CD8-positive, alpha-beta memory T cell (primary cell): ENCODE measurements around the gene ANKRD29. TPM values are rescaled to one million over a fixed set of nuclear protein-coding genes. Genes with fewer than 3 reads are reported as not detected.

Experiments used
- CTCF ChIA-PET: fragments of 350-600 bp; sonication (Branson Sonifier 250); formaldehyde crosslinking; loops from one replicate; lab custom pipeline; 2021; ENCODE audit warnings: antibody characterized with exemption; lab: Charles Lee
- POLR2A ChIA-PET: fragments of 350-600 bp; sonication (Branson Sonifier 250); formaldehyde crosslinking; loops from one replicate; lab custom pipeline; 2021; ENCODE audit warnings: antibody characterized with exemption; lab: Charles Lee
- DNase-seq, 5 donors: peaks; one replicate each; pipeline versions ENCODE4 v3.0.0 to v3.0.0-alpha.2; 2020 to 2022; ENCODE audit warnings: mixed read lengths in 1 of 5
- H3K27ac ChIP-seq: one replicate; pipeline ENCODE4 v1.7.0; 2013; ENCODE audit warnings: low read depth, mild to moderate bottlenecking, low read length, moderate library complexity
- H3K27me3 ChIP-seq: 2 replicates; pipeline ENCODE4 v1.7.0; 2013; ENCODE audit warnings: low read length, mild to moderate bottlenecking; ENCODE audit not compliant: insufficient read depth, poor library complexity, severe bottlenecking
- H3K36me3 ChIP-seq: 2 replicates; pipeline ENCODE4 v1.7.0; 2013; ENCODE audit warnings: mild to moderate bottlenecking, low read length, moderate library complexity; ENCODE audit not compliant: insufficient read depth
- H3K4me1 ChIP-seq: 2 replicates; pipeline ENCODE4 v1.7.0; 2013; ENCODE audit warnings: mild to moderate bottlenecking, low read length, moderate library complexity; ENCODE audit not compliant: insufficient read depth
- H3K4me3 ChIP-seq: 2 replicates; pipeline ENCODE4 v1.7.0; 2013; ENCODE audit warnings: mild to moderate bottlenecking, low read length
- H3K9me3 ChIP-seq: 2 replicates; pipeline ENCODE4 v1.7.0; 2013; ENCODE audit warnings: mild to moderate bottlenecking, low read length
- H3K27ac Mint-ChIP-seq, 8 donors: one replicate each; pipeline ENCODE4 v1.8.0; 2020 to 2021; ENCODE audit warnings: mixed read lengths in 8 of 8, mild to moderate bottlenecking in 6 of 8, inconsistent platforms in 3 of 8, moderate library complexity in 3 of 8
- H3K27me3 Mint-ChIP-seq, 2 donors: one replicate each; pipeline ENCODE4 v1.8.0; 2020 to 2021; ENCODE audit warnings: mixed read lengths in 2 of 2, mild to moderate bottlenecking in 1 of 2, moderate library complexity in 1 of 2
- H3K36me3 Mint-ChIP-seq, 3 donors: one replicate each; pipeline ENCODE4 v1.8.0; 2020 to 2021; ENCODE audit warnings: mixed read lengths in 3 of 3, inconsistent platforms in 1 of 3, mild to moderate bottlenecking in 1 of 3
- H3K4me1 Mint-ChIP-seq, 3 donors: one replicate each; pipeline ENCODE4 v1.8.0; 2020 to 2021; ENCODE audit warnings: mixed read lengths in 3 of 3, inconsistent platforms in 1 of 3, mild to moderate bottlenecking in 1 of 3
- H3K4me3 Mint-ChIP-seq, 7 donors: one replicate each; pipeline ENCODE4 v1.8.0; 2020 to 2021; ENCODE audit warnings: mixed read lengths in 7 of 7, mild to moderate bottlenecking in 6 of 7, moderate library complexity in 4 of 7, inconsistent platforms in 2 of 7
- H3K9me3 Mint-ChIP-seq, 5 donors: one replicate each; pipeline ENCODE4 v1.8.0; 2020 to 2022; ENCODE audit warnings: mixed read lengths in 5 of 5, mild to moderate bottlenecking in 3 of 5, moderate library complexity in 2 of 5, inconsistent platforms in 1 of 5
- polyA plus RNA-seq: library from polyadenylated mRNA; unstranded; fragments of 300-500 nt; fragmentation: Illumina TruSeq; gene quantifications from one replicate; pipeline ENCODE4 v1.2.3, GENCODE V29; 2021
- total RNA-seq, 2 experiments: library from RNA; stranded (reverse); gene quantifications; one replicate each; pipeline ENCODE4 v1.2.3, GENCODE V29; 2021

Gene ANKRD29
- total and polyA plus RNA-seq, 3 experiments from 2014 or later: not detected

DNA sequence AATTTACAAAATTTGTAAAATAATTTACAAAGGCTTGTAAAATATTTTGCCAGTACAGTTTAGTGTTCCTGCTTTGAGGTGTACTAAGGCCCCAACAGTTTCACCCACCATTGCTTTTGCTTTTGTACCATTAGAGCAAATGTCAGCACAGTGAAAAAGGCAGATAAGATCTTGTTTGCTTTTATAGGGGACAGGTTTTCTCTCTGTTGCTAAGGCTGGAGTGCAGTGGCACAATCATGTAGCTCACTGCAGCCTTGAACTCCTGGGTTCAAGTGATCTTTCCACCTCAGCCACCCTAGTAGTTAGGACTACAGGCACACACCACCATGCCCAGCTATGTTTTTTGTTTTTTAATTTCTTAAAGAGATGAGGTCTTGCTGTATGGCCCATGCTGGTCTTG, 56.8 kb downstream of the ANKRD29 start:
- no peak overlapping the region for H3K4me3 ChIP-seq
- H3K4me3 Mint-ChIP-seq: no peak overlapping the region
- no peaks in the 10 kb centered on the region for H3K4me1 Mint-ChIP-seq
- ChIA-PET CTCF (no interaction called here), POLR2A (no interaction called here)
- no peaks in the 10 kb centered on the region for H3K4me1 ChIP-seq
- peaks cover 2 to 10% of the 10 kb centered on the region in 2 donors for H3K27me3 Mint-ChIP-seq
- no peak overlapping the region for H3K27ac ChIP-seq
- H3K27ac Mint-ChIP-seq: no peak overlapping the region
- no peaks in the 10 kb centered on the region for H3K9me3 ChIP-seq
- no peaks in the 10 kb centered on the region for H3K27me3 ChIP-seq
- H3K9me3 Mint-ChIP-seq: no peaks in the 10 kb centered on the region
- H3K36me3 Mint-ChIP-seq: peaks cover 0 to 4% (median 0%) of the 10 kb centered on the region in 3 donors
- no peaks in the 10 kb centered on the region for H3K36me3 ChIP-seq
- no peak for DNase-seq

DNA sequence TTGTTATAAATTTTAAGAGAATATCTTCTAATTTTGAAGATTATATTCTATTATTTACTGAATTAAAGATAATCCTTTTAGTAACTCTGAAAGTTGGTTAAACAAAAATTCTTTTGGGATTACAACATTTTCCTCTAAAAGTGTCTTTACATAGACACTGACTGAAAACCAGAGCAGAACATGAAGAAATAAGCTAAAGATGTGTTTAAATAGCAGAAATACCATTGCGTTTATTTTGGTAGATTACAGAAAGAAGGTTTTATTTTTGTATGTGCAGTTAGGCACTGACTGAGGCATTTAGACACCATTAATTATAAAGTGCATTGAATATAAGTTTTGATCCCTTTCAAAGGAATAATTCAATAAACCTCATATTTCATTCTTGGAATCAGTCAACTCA, 62.9 kb downstream of the ANKRD29 start:
- POLR2A ChIA-PET: no interaction called here
- Mint-ChIP-seq H3K9me3 (no peaks in the 10 kb centered on the region), H3K36me3 (no peaks in the 10 kb centered on the region), H3K27ac (no peak overlapping the region), H3K4me3 (no peak overlapping the region), H3K27me3 (peaks cover 0 to 5% of the 10 kb centered on the region in 2 donors), H3K4me1 (no peaks in the 10 kb centered on the region)
- no peak overlapping the region for H3K27ac ChIP-seq
- no peak overlapping the region for H3K4me3 ChIP-seq
- no peak for DNase-seq
- no peaks in the 10 kb centered on the region for H3K4me1 ChIP-seq
- H3K27me3 ChIP-seq: peaks cover 3% of the 10 kb centered on the region
- no peaks in the 10 kb centered on the region for H3K9me3 ChIP-seq
- H3K36me3 ChIP-seq: no peaks in the 10 kb centered on the region
- CTCF ChIA-PET: interaction anchor here (2.7 kb wide), 1 partner anchor 84 kb away, joined by 9 read pairs; no protein-coding TSS in a partner anchor

DNA sequence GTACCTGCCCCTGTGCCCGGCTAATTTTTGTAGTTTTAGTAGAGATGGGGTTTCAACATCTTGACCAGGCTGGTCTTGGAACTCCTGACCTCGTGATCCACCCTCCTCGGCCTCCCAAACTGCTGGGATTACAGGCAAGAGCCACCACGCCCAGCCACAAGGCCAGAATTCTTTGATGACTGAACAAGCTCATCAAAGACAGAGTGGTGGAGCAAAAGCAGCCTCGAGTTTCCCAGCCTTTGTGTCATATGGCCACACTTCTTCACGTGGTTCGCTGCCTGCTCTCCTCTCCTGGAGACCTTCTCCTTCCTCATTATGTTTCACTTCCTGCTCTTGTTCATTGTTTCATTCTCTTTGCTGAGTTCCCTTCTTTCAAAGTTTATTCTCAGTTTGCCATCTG, 66.5 kb downstream of the ANKRD29 start:
- Mint-ChIP-seq H3K4me1 (no peaks in the 10 kb centered on the region), H3K27ac (peak overlapping the region in 1 of 8 donors; percentile 13), H3K4me3 (no peak overlapping the region), H3K36me3 (no peaks in the 10 kb centered on the region), H3K9me3 (no peaks in the 10 kb centered on the region), H3K27me3 (peaks cover 0 to 11% of the 10 kb centered on the region in 2 donors)
- CTCF ChIA-PET: interaction anchor here (1.4 kb wide), 1 partner anchor 80 kb away, joined by 3 read pairs; no protein-coding TSS in a partner anchor
- Histone ChIP-seq H3K27ac (no peak overlapping the region), H3K9me3 (no peaks in the 10 kb centered on the region), H3K36me3 (no peaks in the 10 kb centered on the region), H3K27me3 (peaks cover 3% of the 10 kb centered on the region), H3K4me3 (no peak overlapping the region), H3K4me1 (no peaks in the 10 kb centered on the region)
- no peak for DNase-seq
- POLR2A ChIA-PET: no interaction called here

DNA sequence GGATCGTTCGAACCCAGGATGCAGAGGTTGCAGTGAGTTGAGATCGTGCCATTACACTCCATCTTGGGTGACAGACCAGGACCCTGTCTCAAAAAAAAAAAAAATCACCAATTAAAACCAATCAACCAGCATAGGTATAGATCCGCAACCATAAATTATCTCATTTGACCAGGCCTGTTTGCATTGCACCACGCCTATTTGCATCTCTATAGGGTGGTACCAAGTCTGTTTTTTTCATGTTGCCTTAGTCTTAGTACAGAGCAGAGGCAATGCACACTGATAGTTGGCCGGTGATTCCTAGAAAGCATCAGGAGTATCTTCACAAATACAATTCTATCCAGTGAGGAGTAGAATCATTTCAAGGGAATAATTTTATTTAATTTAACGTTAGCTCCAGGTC, 67.1 kb downstream of the ANKRD29 start:
- no peaks in the 10 kb centered on the region for H3K36me3 Mint-ChIP-seq
- CTCF ChIA-PET: interaction anchor here (1.4 kb wide), 1 partner anchor 79 kb away, joined by 3 read pairs; no protein-coding TSS in a partner anchor
- no peak overlapping the region for H3K27ac Mint-ChIP-seq
- H3K27ac ChIP-seq: no peak overlapping the region
- no peaks in the 10 kb centered on the region for H3K9me3 ChIP-seq
- H3K4me3 Mint-ChIP-seq: no peak overlapping the region
- POLR2A ChIA-PET: no interaction called here
- peaks cover 3% of the 10 kb centered on the region for H3K27me3 ChIP-seq
- H3K27me3 Mint-ChIP-seq: peaks cover 0 to 11% of the 10 kb centered on the region in 2 donors
- H3K4me3 ChIP-seq: no peak overlapping the region
- DNase-seq: no peak
- no peaks in the 10 kb centered on the region for H3K36me3 ChIP-seq
- H3K4me1 ChIP-seq: no peaks in the 10 kb centered on the region
- no peaks in the 10 kb centered on the region for H3K4me1 Mint-ChIP-seq
- H3K9me3 Mint-ChIP-seq: no peaks in the 10 kb centered on the region

DNA sequence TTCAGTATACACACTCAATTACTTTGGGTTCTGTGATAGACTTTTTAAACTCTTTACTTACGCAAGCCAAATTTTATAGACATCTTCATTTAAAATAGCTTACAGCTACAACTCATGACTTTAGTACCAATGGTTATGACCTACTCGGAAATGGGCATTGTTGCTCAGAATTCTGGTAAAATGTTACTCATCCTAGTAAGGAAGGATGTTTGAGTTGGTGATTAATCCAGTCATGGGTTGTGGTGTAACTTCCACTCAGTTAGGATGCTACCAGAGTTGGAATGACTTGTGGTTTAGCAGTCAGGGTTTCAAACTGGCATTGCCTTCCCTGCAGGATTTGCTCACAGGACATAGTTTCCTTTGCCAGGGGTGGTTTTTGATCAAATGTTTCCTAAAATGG, 69.0 kb downstream of the ANKRD29 start:
- CTCF ChIA-PET: no interaction called here
- peak overlapping the region in 1 of 7 donors; percentile 68 for H3K4me3 Mint-ChIP-seq

DNA sequence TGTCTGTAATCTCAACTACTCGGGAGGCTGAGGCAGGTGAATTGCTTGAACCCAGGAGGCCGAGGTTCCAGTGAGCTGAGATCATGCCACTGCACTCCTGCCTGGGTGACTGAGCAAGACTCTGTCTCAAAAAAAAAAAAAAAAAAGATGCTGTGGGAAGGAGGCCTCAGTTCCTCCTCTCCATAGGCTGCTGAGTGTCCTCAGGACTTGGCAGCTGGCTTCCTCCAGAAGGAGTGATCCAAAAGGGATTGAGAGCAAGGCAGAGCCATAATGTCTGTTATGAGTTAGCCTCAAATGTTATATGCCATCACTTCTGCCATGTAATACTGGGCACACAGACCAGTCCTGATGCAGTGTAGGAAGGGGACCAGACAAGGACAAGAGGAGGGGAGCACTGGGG, 69.8 kb downstream of the ANKRD29 start:
- Mint-ChIP-seq H3K9me3 (no peaks in the 10 kb centered on the region), H3K36me3 (no peaks in the 10 kb centered on the region), H3K4me1 (no peaks in the 10 kb centered on the region), H3K27me3 (peaks cover 2 to 11% of the 10 kb centered on the region in 2 donors), H3K4me3 (peak overlapping the region in 1 of 7 donors; percentile 68), H3K27ac (no peak overlapping the region)
- no peak overlapping the region for H3K4me3 ChIP-seq
- H3K36me3 ChIP-seq: no peaks in the 10 kb centered on the region
- no peaks in the 10 kb centered on the region for H3K27me3 ChIP-seq
- POLR2A ChIA-PET: no interaction called here
- H3K4me1 ChIP-seq: no peaks in the 10 kb centered on the region
- H3K9me3 ChIP-seq: no peaks in the 10 kb centered on the region
- DNase-seq: no peak
- CTCF ChIA-PET: no interaction called here
- no peak overlapping the region for H3K27ac ChIP-seq

More for the DNA sequence above, 69.0 kb downstream of the ANKRD29 start:
- no peak overlapping the region for H3K4me3 ChIP-seq
- peaks cover 3% of the 10 kb centered on the region for H3K27me3 ChIP-seq
- no peaks in the 10 kb centered on the region for H3K36me3 Mint-ChIP-seq
- no peaks in the 10 kb centered on the region for H3K36me3 ChIP-seq
- no peaks in the 10 kb centered on the region for H3K4me1 Mint-ChIP-seq
- H3K27ac ChIP-seq: no peak overlapping the region
- no peaks in the 10 kb centered on the region for H3K4me1 ChIP-seq
- H3K9me3 Mint-ChIP-seq: no peaks in the 10 kb centered on the region
- POLR2A ChIA-PET: no interaction called here
- no peak overlapping the region for H3K27ac Mint-ChIP-seq
- no peaks in the 10 kb centered on the region for H3K9me3 ChIP-seq
- H3K27me3 Mint-ChIP-seq: peaks cover 0 to 11% of the 10 kb centered on the region in 2 donors
- DNase-seq: no peak

DNA sequence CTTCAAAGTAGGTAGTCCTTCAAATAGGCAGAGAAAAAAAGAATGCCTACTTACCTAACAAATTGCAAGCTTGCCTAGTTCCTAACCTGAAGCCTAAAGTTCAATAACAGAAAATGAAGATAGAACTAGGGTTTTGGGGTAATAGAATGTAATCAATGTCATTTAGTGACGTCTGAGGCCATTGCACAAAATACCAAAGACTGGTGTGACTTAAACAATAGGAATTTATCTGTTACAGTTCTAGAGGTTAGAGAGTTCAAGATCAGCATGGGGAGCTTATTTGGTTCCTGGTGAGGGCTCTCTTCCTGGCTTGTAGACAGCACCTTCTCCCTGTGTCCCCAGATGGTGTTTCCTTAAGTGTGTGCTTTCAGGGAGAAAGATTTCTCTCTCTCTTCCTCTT, 71.7 kb downstream of the ANKRD29 start:
- no peak overlapping the region for H3K4me3 ChIP-seq
- POLR2A ChIA-PET: no interaction called here
- Mint-ChIP-seq H3K27me3 (peaks cover 3 to 11% of the 10 kb centered on the region in 2 donors), H3K36me3 (peaks cover 0 to 4% (median 0%) of the 10 kb centered on the region in 3 donors), H3K4me1 (peaks cover 5 to 8% (median 7%) of the 10 kb centered on the region in 3 donors), H3K27ac (peak overlapping the region in 1 of 8 donors; percentile 60), H3K9me3 (no peaks in the 10 kb centered on the region), H3K4me3 (peak overlapping the region in 1 of 7 donors; percentile 43)
- H3K36me3 ChIP-seq: no peaks in the 10 kb centered on the region
- H3K27ac ChIP-seq: no peak overlapping the region
- H3K9me3 ChIP-seq: no peaks in the 10 kb centered on the region
- no peak for DNase-seq
- CTCF ChIA-PET: interaction anchor here (0.9 to 2.6 kb wide), 5 partner anchors 9 to 92 kb away, joined by 3 to 6 read pairs (median 4); no protein-coding TSS in a partner anchor
- H3K4me1 ChIP-seq: peaks cover 6% of the 10 kb centered on the region
- H3K27me3 ChIP-seq: no peaks in the 10 kb centered on the region

DNA sequence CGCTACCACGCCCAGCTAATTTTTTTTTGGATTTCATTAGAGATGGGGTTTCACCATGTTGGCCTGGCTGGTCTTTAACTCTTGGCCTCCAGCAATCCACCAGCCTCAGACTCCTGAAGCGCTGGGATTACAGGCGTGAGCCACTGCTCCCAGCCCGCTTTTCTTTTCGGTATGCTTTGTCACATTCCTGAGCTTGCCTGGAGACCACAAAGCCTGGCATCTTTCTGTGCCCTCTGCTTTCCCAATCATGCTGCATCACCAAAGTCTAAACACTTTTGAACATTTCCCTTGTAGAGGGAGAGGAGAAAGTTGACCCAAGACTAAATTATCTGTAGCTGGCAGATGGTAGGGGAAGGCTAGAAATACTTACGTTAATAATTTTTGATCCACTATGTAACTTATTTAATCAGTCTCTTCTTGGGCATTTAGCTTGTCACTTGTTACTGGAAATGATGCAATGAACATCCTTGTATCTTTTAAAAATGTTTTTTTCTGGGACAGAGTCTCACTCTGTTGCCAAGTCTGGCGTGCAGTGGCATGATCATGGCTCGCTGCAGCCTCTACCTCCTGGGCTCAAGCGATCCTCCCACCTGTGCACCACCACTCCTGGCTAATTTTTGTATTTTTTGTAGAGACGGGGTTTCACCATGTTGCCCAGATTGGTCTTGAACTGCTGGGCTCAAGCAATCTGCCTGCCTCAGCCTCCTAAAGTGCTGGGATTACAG, 73.7 kb downstream of the ANKRD29 start:
- DNase-seq: no peak
- Histone ChIP-seq H3K27me3 (no peaks in the 10 kb centered on the region), H3K27ac (no peak overlapping the region), H3K4me3 (no peak overlapping the region), H3K9me3 (no peaks in the 10 kb centered on the region), H3K36me3 (no peaks in the 10 kb centered on the region), H3K4me1 (peaks cover 18% of the 10 kb centered on the region)
- peaks cover 3 to 7% of the 10 kb centered on the region in 2 donors for H3K27me3 Mint-ChIP-seq
- ChIA-PET POLR2A (interaction anchor here (0.7 kb wide), 1 partner anchor 114 kb away, joined by 3 read pairs; no protein-coding TSS in a partner anchor), CTCF (interaction anchor here (2.4 to 5.9 kb wide), 2 partner anchors 73 to 90 kb away, joined by 12 to 50 read pairs; no protein-coding TSS in a partner anchor)
- peak overlapping the region in 2 of 8 donors; percentile 8 to 98 for H3K27ac Mint-ChIP-seq
- no peaks in the 10 kb centered on the region for H3K9me3 Mint-ChIP-seq
- peaks cover 0 to 15% (median 3%) of the 10 kb centered on the region in 3 donors for H3K36me3 Mint-ChIP-seq
- H3K4me3 Mint-ChIP-seq: peak overlapping the region in 1 of 7 donors; percentile 42
- peaks cover 19 to 24% (median 23%) of the 10 kb centered on the region in 3 donors for H3K4me1 Mint-ChIP-seq
